MM.1S (cell line): ENCODE results near the gene CALY.

Source experiments
- DNase-seq: peaks from one replicate; pipeline ENCODE4 v3.0.0-alpha.2; 2015
- H2AFZ ChIP-seq: fragments of 300-600 bp; sonication (generic); 2 replicates; pipeline ENCODE4 v1.6.0; 2016; ENCODE audit warnings: antibody characterized with exemption, low read length
- H3F3A ChIP-seq: fragments of 300-600 bp; sonication (generic); 2 replicates; pipeline ENCODE4 v1.6.1; 2016; ENCODE audit warnings: mild to moderate bottlenecking, antibody characterized with exemption, low read length, moderate library complexity, mixed read lengths; ENCODE audit not compliant: insufficient read depth
- H3K27ac ChIP-seq: fragments of 300-600 bp; sonication (generic); 2 replicates; pipeline ENCODE4 v1.5.1; 2016; ENCODE audit warnings: mild to moderate bottlenecking, low read length
- H3K27me3 ChIP-seq: fragments of 300-600 bp; sonication (generic); replicated peaks from 2 replicates; pipeline ENCODE4 v1.6.0; 2016; ENCODE audit warnings: low read length; ENCODE audit not compliant: insufficient read depth
- H3K36me3 ChIP-seq: fragments of 300-600 bp; sonication (generic); replicated peaks from 2 replicates; pipeline ENCODE4 v1.6.1; 2016; ENCODE audit warnings: mild to moderate bottlenecking, low read length, mixed read lengths; ENCODE audit not compliant: insufficient read depth
- H3K4me1 ChIP-seq: fragments of 300-600 bp; sonication (generic); 2 replicates; pipeline ENCODE4 v1.6.1; 2016; ENCODE audit warnings: low read length, mixed read lengths
- H3K4me2 ChIP-seq: fragments of 300-600 bp; sonication (generic); 2 replicates; pipeline ENCODE4 v1.6.0; 2016; ENCODE audit warnings: low read depth, low read length
- H3K4me3 ChIP-seq: fragments of 300-600 bp; sonication (generic); 2 replicates; pipeline ENCODE4 v1.5.1; 2016; ENCODE audit warnings: low read length, mixed read lengths
- H3K79me2 ChIP-seq: fragments of 300-600 bp; sonication (generic); 2 replicates; pipeline ENCODE4 v1.6.1; 2016; ENCODE audit warnings: mixed run types, low read length, mixed read lengths
- H3K9ac ChIP-seq: fragments of 300-600 bp; sonication (generic); 2 replicates; pipeline ENCODE4 v1.6.1; 2016; ENCODE audit warnings: low read length, mixed read lengths
- H3K9me2 ChIP-seq: fragments of 300-600 bp; sonication (generic); replicated peaks from 2 replicates; pipeline ENCODE4 v1.6.1; 2016; ENCODE audit warnings: mild to moderate bottlenecking, low read length, mixed read lengths; ENCODE audit not compliant: insufficient read depth
- H3K9me3 ChIP-seq: fragments of 300-600 bp; sonication (generic); replicated peaks from 2 replicates; pipeline ENCODE4 v1.6.1; 2016; ENCODE audit warnings: mild to moderate bottlenecking, low read length, mixed read lengths; ENCODE audit not compliant: insufficient read depth
- H4K20me1 ChIP-seq: fragments of 300-600 bp; sonication (generic); 2 replicates; pipeline ENCODE4 v1.6.1; 2016; ENCODE audit warnings: mild to moderate bottlenecking, low read length, moderate library complexity, mixed read lengths; ENCODE audit not compliant: insufficient read depth
- CTCF ChIP-seq: fragments of 300-600 bp; sonication (generic); IDR thresholded peaks from 2 replicates; pipeline ENCODE4 v1.5.1; 2016; ENCODE audit warnings: antibody characterized with exemption, low read length, mixed read lengths
- EZH2 ChIP-seq: fragments of 300-600 bp; sonication (generic); optimal IDR thresholded peaks from 2 replicates; pipeline ENCODE3; 2017; ENCODE audit warnings: low read depth, mild to moderate bottlenecking, antibody characterized with exemption, low read length, mixed read lengths
- EZH2phosphoT487 ChIP-seq: fragments of 300-600 bp; sonication (generic); IDR thresholded peaks from 2 replicates; pipeline ENCODE4 v1.6.1; 2018; ENCODE audit warnings: antibody characterized with exemption, low read length

The CALY gene

GRCh38 chr10:133383551-133383950 is 46.9 kb upstream of the CALY start:
- Histone ChIP-seq H3K4me1 (peaks cover 6% of the 10 kb centered on the region; the same call in 1 of the 2 replicates), H3K9me3 (no peaks in the 10 kb centered on the region), H4K20me1 (no peaks in the 10 kb centered on the region), H3K27me3 (no peaks in the 10 kb centered on the region), H2AFZ (no peak overlapping the region), H3K4me2 (no peak overlapping the region), H3K36me3 (no peaks in the 10 kb centered on the region), H3K9ac (no peak overlapping the region), H3K9me2 (no peaks in the 10 kb centered on the region), H3K4me3 (no peak overlapping the region), H3K27ac (no peak overlapping the region), H3K79me2 (0 out of 2 replicates have a peak, but pooled peaks cover 11% of the 10 kb centered on the region), H3F3A (peaks cover 5% of the 10 kb centered on the region)
- TF ChIP-seq EZH2phosphoT487 = no peak
- no peak for DNase-seq

GRCh38 chr10:133381036-133381435 is 44.3 kb upstream of the CALY start:
- 0 out of 2 replicates have a peak, but pooled peaks cover 3% of the 10 kb centered on the region for H3K79me2 ChIP-seq
- H3F3A ChIP-seq = no peaks in the 10 kb centered on the region
- no peak for DNase-seq
- no peaks in the 10 kb centered on the region for H3K9me3 ChIP-seq
- H3K4me3 ChIP-seq = no peak overlapping the region
- no peaks in the 10 kb centered on the region for H3K36me3 ChIP-seq
- H3K27ac ChIP-seq = no peak overlapping the region
- no peaks in the 10 kb centered on the region for H3K4me1 ChIP-seq
- no peaks in the 10 kb centered on the region for H3K9me2 ChIP-seq
- TF ChIP-seq CTCF = no peak
- TF ChIP-seq EZH2 = no peak
- TF ChIP-seq EZH2phosphoT487 = no peak
- H3K27me3 ChIP-seq = peaks cover 2% of the 10 kb centered on the region; the same call in 1 of the 2 replicates
- no peaks in the 10 kb centered on the region for H4K20me1 ChIP-seq
- no peak overlapping the region for H3K9ac ChIP-seq
- H3K4me2 ChIP-seq = no peak overlapping the region
- no peak overlapping the region for H2AFZ ChIP-seq

GRCh38 chr10:133379801-133380666 is 43.3 kb upstream of the CALY start:
- no peak for DNase-seq
- H3K79me2 ChIP-seq = 0 out of 2 replicates have a peak, but pooled peaks cover 3% of the 10 kb centered on the region
- TF ChIP-seq EZH2 (no peak), EZH2phosphoT487 (no peak), CTCF (no peak)
- H3K36me3 ChIP-seq = no peaks in the 10 kb centered on the region
- peak overlapping the region; percentile 67 for H3K4me3 ChIP-seq
- no peaks in the 10 kb centered on the region for H4K20me1 ChIP-seq
- peak overlapping the region; percentile 69 for H2AFZ ChIP-seq
- peak overlapping the region; percentile 82 for H3K4me2 ChIP-seq
- H3F3A ChIP-seq = no peaks in the 10 kb centered on the region
- H3K27ac ChIP-seq = peak overlapping the region; percentile 16; the same call in 1 of the 2 replicates
- H3K9ac ChIP-seq = peak overlapping the region; percentile 66; the same call in 1 of the 2 replicates
- H3K27me3 ChIP-seq = peaks cover 10% of the 10 kb centered on the region; the same call in 1 of the 2 replicates
- no peaks in the 10 kb centered on the region for H3K9me3 ChIP-seq
- H3K4me1 ChIP-seq = no peaks in the 10 kb centered on the region
- H3K9me2 ChIP-seq = no peaks in the 10 kb centered on the region
